K562 (cell line): ENCODE data around the gene INTS1. TPM values are rescaled to one million over a fixed set of nuclear protein-coding genes. Genes with fewer than 3 reads are reported as not detected.

Source experiments
- FOXM1 ChIP-seq, 2 experiments: fragments of 450-650 bp in 1 of 2; sonication (generic) in 1 of 2; formaldehyde crosslinking in 1 of 2; IDR thresholded peaks; 2 replicates each; pipeline versions ENCODE4 v1.6.1 to v1.9.0; 2017 to 2022; ENCODE audit warnings: low read depth in 2 of 2, mild to moderate bottlenecking in 2 of 2, missing genetic modification reagents in 1 of 2, moderate library complexity in 1 of 2
- HDAC2 ChIP-seq: fragments of 450-650 bp; IDR thresholded peaks from 2 replicates; pipeline ENCODE4 v1.6.1; 2016; ENCODE audit warnings: mild to moderate bottlenecking
- KAT8 ChIP-seq: fragments of 450-650 bp; IDR thresholded peaks from 2 replicates; pipeline ENCODE4 v1.6.1; 2016; ENCODE audit warnings: low read depth, mild to moderate bottlenecking
- KLF10 ChIP-seq: fragments of 250-450 bp; sonication (Bioruptor Pico); IDR thresholded peaks from 2 replicates; pipeline ENCODE4 v1.6.1; 2021; ENCODE audit warnings: matching md5 sums
- MYBL2 ChIP-seq, 2 experiments: fragments of 450-650 bp in 1 of 2; sonication (generic) in 1 of 2; formaldehyde crosslinking in 1 of 2; IDR thresholded peaks; 2 replicates each; pipeline versions ENCODE4 v1.6.1 to v1.8.1; 2017 to 2022; ENCODE audit warnings: borderline replicate concordance in 1 of 2, inconsistent platforms in 1 of 2, low read depth in 1 of 2, mild to moderate bottlenecking in 1 of 2, missing genetic modification reagents in 1 of 2, moderate library complexity in 1 of 2
- NFE2 ChIP-seq: IDR thresholded peaks from 2 replicates; pipeline ENCODE4 v1.6.1; 2014; ENCODE audit warnings: antibody characterized with exemption, low read depth
- NFIC ChIP-seq: fragments of 450-650 bp; IDR thresholded peaks from 2 replicates; pipeline ENCODE4 v1.6.1; 2017; ENCODE audit warnings: mild to moderate bottlenecking, inconsistent platforms
- RCOR1 ChIP-seq, 2 experiments: IDR thresholded peaks; 2 replicates each; pipeline ENCODE4 v1.6.1; 2012; ENCODE audit warnings: low read depth in 2 of 2, low read length in 2 of 2, borderline replicate concordance in 1 of 2, improper control_type of control experiment in 1 of 2
- SLC30A9 ChIP-seq: fragments of 250-450 bp; sonication (Bioruptor Pico); IDR thresholded peaks from 2 replicates; pipeline ENCODE4 v1.8.0; 2022; ENCODE audit warnings: mild to moderate bottlenecking, moderate library complexity
- SRF ChIP-seq, 2 experiments: fragments of 250-450, 450-650 bp in 1 of 2; sonication (Bioruptor Pico) in 1 of 2; sonication (generic) in 1 of 2; formaldehyde crosslinking; IDR thresholded peaks; 2 replicates each; pipeline versions ENCODE4 v1.5.0 to v1.5.1; 2020 to 2022; ENCODE audit warnings: mild to moderate bottlenecking in 1 of 2, missing genetic modification reagents in 1 of 2
- U2AF1 ChIP-seq: fragments of 200-400 bp; formaldehyde crosslinking; optimal IDR thresholded peaks from 2 replicates; pipeline ENCODE3; 2017; ENCODE audit warnings: mild to moderate bottlenecking, low read depth, low read length, moderate library complexity
- ZBTB7A ChIP-seq: IDR thresholded peaks from 2 replicates; pipeline ENCODE4 v1.6.1; 2011; ENCODE audit warnings: low read depth, mild to moderate bottlenecking, low read length, moderate library complexity, borderline replicate concordance; ENCODE audit not compliant: control insufficient read depth
- ZNF354B ChIP-seq: fragments of 250-450 bp; sonication (Bioruptor Pico); IDR thresholded peaks from 2 replicates; pipeline ENCODE4 v1.4.0; 2020
- polyA plus RNA-seq, 8 experiments: library from polyadenylated mRNA; depleted of rRNA in 4 of 8; stranded (reverse) in 5 of 8; unstranded in 3 of 8; fragments of >200 nt; fragmentation: Nextera tagmentation in 2 of 8; fragmentation: Illumina TruSeq in 1 of 8; extraction: Ambion mirVana in 2 of 8; extraction: Trizol in 1 of 8; gene quantifications; 2 replicates each; pipeline versions ENCODE4 v1.2.1 to v1.2.3, GENCODE V29; 2011 to 2014; ENCODE audit warnings: inconsistent platforms in 1 of 8, missing spikeins in 1 of 8
- total RNA-seq, 7 experiments: library from RNA; depleted of rRNA in 6 of 7; stranded (reverse); fragments of >200 nt in 6 of 7; fragmentation: Illumina TruSeq in 2 of 7; extraction: Trizol in 2 of 7; gene quantifications; 2 replicates each; pipeline versions ENCODE4 v1.2.1 to v1.2.3, GENCODE V29; 2011 to 2021; ENCODE audit warnings: low replicate concordance in 1 of 7
- TF ChIP-seq, protein P1 (sequence below), 2 experiments: fragments of 450-650 bp in 1 of 2; sonication (generic) in 1 of 2; formaldehyde crosslinking in 1 of 2; IDR thresholded peaks; 2 replicates each; pipeline versions ENCODE4 v1.7.1 to v1.9.0; 2016 to 2022; ENCODE audit warnings: inconsistent platforms in 1 of 2, mild to moderate bottlenecking in 1 of 2, missing genetic modification reagents in 1 of 2
- TF ChIP-seq, protein P2 (sequence below): fragments of 250-450 bp; sonication (Bioruptor Pico); IDR thresholded peaks from 2 replicates; pipeline ENCODE4 v1.4.0; 2020; ENCODE audit warnings: mild to moderate bottlenecking, moderate library complexity, borderline replicate concordance

Gene INTS1
- total and polyA plus RNA-seq, 9 of the 15 experiments (the other 6 are each of a cell fraction or from before 2014, with no cell fraction given): 0.34 to 119 (median 18.5) TPM

DNA sequence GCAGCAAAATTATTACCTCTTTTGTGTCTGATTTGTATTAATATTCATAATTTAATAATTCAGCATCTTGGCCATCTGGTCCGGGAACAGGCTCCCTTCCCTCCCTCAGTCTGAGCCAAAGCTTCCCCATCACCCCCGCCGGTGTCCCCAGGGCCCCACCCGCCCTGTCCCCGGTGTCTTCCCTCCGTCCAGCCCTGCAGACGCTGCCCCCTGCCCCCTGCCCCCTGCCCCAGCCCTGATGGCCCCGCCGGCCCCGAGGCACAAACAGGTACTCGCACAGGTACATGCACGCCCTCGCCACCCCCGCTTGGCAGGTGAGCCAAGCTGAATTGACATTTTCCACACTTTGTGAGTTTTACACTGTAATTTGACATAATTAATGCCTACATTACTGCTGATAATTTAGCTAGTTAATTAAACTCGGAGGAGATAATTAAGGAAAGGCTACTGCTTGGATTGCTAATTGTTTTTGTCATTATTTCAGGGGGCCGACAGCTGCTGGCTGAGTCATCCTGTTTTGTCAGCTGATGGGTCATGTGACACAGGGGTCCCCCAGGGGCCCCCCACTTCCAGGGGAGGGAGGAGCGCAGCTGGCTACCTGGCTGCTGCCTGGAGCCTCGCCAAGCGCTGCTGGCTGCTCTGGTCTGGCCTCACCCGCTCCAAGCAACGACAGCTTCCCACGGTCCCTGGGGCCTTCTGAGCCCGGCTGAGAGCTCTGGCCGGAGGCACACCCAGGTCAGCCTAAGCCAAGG is 81.5 kb downstream of the INTS1 start (continued):
- no peak for TF ChIP-seq FOXM1 (IDR thresholded peaks at IDR 0.05; ENCODE audit: low read depth)
- TF ChIP-seq FOXM1 (CRISPR knock-in tag; IDR thresholded peaks at IDR 0.05; ENCODE audit: low read depth): no peak
- TF ChIP-seq MYBL2 (IDR thresholded peaks at IDR 0.05; ENCODE audit: low read depth): no peak
- TF ChIP-seq MYBL2 (CRISPR knock-in tag; IDR thresholded peaks at IDR 0.05; ENCODE audit: borderline replicate concordance): no peak
- no peak for TF ChIP-seq KAT8
- TF ChIP-seq KLF10 (CRISPR knock-in tag): no peak
- no peak for TF ChIP-seq U2AF1
- TF ChIP-seq SLC30A9 (CRISPR knock-in tag): no peak
- TF ChIP-seq SRF (CRISPR knock-in tag; IDR thresholded peaks at IDR 0.05): no peak
- TF ChIP-seq, protein P1, sequence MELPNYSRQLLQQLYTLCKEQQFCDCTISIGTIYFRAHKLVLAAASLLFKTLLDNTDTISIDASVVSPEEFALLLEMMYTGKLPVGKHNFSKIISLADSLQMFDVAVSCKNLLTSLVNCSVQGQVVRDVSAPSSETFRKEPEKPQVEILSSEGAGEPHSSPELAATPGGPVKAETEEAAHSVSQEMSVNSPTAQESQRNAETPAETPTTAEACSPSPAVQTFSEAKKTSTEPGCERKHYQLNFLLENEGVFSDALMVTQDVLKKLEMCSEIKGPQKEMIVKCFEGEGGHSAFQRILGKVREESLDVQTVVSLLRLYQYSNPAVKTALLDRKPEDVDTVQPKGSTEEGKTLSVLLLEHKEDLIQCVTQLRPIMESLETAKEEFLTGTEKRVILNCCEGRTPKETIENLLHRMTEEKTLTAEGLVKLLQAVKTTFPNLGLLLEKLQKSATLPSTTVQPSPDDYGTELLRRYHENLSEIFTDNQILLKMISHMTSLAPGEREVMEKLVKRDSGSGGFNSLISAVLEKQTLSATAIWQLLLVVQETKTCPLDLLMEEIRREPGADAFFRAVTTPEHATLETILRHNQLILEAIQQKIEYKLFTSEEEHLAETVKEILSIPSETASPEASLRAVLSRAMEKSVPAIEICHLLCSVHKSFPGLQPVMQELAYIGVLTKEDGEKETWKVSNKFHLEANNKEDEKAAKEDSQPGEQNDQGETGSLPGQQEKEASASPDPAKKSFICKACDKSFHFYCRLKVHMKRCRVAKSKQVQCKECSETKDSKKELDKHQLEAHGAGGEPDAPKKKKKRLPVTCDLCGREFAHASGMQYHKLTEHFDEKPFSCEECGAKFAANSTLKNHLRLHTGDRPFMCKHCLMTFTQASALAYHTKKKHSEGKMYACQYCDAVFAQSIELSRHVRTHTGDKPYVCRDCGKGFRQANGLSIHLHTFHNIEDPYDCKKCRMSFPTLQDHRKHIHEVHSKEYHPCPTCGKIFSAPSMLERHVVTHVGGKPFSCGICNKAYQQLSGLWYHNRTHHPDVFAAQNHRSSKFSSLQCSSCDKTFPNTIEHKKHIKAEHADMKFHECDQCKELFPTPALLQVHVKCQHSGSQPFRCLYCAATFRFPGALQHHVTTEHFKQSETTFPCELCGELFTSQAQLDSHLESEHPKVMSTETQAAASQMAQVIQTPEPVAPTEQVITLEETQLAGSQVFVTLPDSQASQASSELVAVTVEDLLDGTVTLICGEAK (IDR thresholded peaks at IDR 0.05): no peak
- TF ChIP-seq, protein P1 (CRISPR knock-in tag; IDR thresholded peaks at IDR 0.05): no peak
- no peak for TF ChIP-seq RCOR1 (IDR thresholded peaks at IDR 0.05; ENCODE audit: borderline replicate concordance in 1 of 2, low read depth in 2 of 2, low read length in 2 of 2)
- no peak for TF ChIP-seq ZNF354B
- peak; percentile 76 for TF ChIP-seq NFIC
- peak; percentile 16; the same call in 1 of the 2 replicates for TF ChIP-seq NFE2
- TF ChIP-seq, protein P2, sequence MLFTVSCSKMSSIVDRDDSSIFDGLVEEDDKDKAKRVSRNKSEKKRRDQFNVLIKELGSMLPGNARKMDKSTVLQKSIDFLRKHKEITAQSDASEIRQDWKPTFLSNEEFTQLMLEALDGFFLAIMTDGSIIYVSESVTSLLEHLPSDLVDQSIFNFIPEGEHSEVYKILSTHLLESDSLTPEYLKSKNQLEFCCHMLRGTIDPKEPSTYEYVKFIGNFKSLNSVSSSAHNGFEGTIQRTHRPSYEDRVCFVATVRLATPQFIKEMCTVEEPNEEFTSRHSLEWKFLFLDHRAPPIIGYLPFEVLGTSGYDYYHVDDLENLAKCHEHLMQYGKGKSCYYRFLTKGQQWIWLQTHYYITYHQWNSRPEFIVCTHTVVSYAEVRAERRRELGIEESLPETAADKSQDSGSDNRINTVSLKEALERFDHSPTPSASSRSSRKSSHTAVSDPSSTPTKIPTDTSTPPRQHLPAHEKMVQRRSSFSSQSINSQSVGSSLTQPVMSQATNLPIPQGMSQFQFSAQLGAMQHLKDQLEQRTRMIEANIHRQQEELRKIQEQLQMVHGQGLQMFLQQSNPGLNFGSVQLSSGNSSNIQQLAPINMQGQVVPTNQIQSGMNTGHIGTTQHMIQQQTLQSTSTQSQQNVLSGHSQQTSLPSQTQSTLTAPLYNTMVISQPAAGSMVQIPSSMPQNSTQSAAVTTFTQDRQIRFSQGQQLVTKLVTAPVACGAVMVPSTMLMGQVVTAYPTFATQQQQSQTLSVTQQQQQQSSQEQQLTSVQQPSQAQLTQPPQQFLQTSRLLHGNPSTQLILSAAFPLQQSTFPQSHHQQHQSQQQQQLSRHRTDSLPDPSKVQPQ (CRISPR knock-in tag): no peak
- peak; percentile 84; the same call in 1 of the 2 replicates for TF ChIP-seq ZBTB7A
- no peak for TF ChIP-seq HDAC2
